ENCODE measurements around the gene SLC2A4. TPM values are rescaled to one million over a fixed set of nuclear protein-coding genes. Genes with fewer than 3 reads are reported as not detected.

The SLC2A4 gene
- total RNA-seq, 1 experiment from 2014 or later, result 1.5 TPM

- no peak overlapping the region for H3K4me2 ChIP-seq
- H3F3A ChIP-seq (ENCODE audit: insufficient read depth, low read depth), result peaks cover 12% of the 10 kb centered on the region; the same call in 1 of the 2 replicates
- no peak overlapping the region for H3K27ac ChIP-seq
- no peak for TF ChIP-seq EZH2 (IDR thresholded peaks at IDR 0.05; ENCODE audit: low read depth)
- TF ChIP-seq CTCF (conservative IDR thresholded peaks at IDR 0.05), result no peak
- H4K20me1 ChIP-seq (ENCODE audit: insufficient read depth), result no peaks in the 10 kb centered on the region; the same call in 1 of the 2 replicates
- no peak overlapping the region for H3K4me3 ChIP-seq
- H3K36me3 ChIP-seq (ENCODE audit: low read depth), result peaks cover 4% of the 10 kb centered on the region; the same call in 1 of the 2 replicates
- peaks cover 25% of the 10 kb centered on the region for H3K79me2 ChIP-seq (ENCODE audit: low read depth)
- H3K9me3 ChIP-seq (ENCODE audit: insufficient read depth, low read depth), result no peaks in the 10 kb centered on the region
- H2AFZ ChIP-seq, result no peak overlapping the region
- intact Hi-C loops (cut with micrococcal nuclease; ENCODE audit: unreplicated experiment), result no loop called here
- peaks cover 16% of the 10 kb centered on the region for H3K4me1 ChIP-seq (replicated peaks; ENCODE audit: insufficient read depth)
- BruUV-seq (replicated peaks), result no TSS peak
- POLR2A ChIA-PET (ENCODE audit: unreplicated experiment), result no interaction called here
- CTCF ChIA-PET, result no interaction called here
- H3K27me3 ChIP-seq (ENCODE audit: insufficient read depth, low read depth), result no peaks in the 10 kb centered on the region
- H3K9me2 ChIP-seq (ENCODE audit: insufficient read depth), result no peaks in the 10 kb centered on the region
- DNase-seq, result no peak
Measured at GRCh38 chr17:7326186-7326585, 44.7 kb downstream of the SLC2A4 start.

- CTCF ChIA-PET, result no interaction called here
Measured at GRCh38 chr17:7327056-7327455, 45.5 kb downstream of the SLC2A4 start.

GRCh38 chr17:7327501-7327900 lies 46.0 kb downstream of the SLC2A4 start:
- peak overlapping the region; percentile 100; the same call in 1 of the 2 replicates for H3K4me3 ChIP-seq
- peaks cover 25% of the 10 kb centered on the region for H3K79me2 ChIP-seq (ENCODE audit: low read depth)
- BruUV-seq (replicated peaks), result no TSS peak
- peaks cover 12% of the 10 kb centered on the region; the same call in 1 of the 2 replicates for H3F3A ChIP-seq (ENCODE audit: insufficient read depth, low read depth)
- no peak overlapping the region for H3K27ac ChIP-seq
- POLR2A ChIA-PET (ENCODE audit: unreplicated experiment), result no interaction called here
- H3K9me3 ChIP-seq (ENCODE audit: insufficient read depth, low read depth), result no peaks in the 10 kb centered on the region
- no peaks in the 10 kb centered on the region for H3K9me2 ChIP-seq (ENCODE audit: insufficient read depth)
- peak overlapping the region; percentile 96 for H3K4me2 ChIP-seq
- H3K4me1 ChIP-seq (replicated peaks; ENCODE audit: insufficient read depth), result peaks cover 16% of the 10 kb centered on the region
- CTCF ChIA-PET, result no interaction called here
- H4K20me1 ChIP-seq (ENCODE audit: insufficient read depth), result no peaks in the 10 kb centered on the region
- intact Hi-C loops (cut with micrococcal nuclease; ENCODE audit: unreplicated experiment), result no loop called here
- TF ChIP-seq EZH2 (IDR thresholded peaks at IDR 0.05; ENCODE audit: low read depth) (no peak), CTCF (conservative IDR thresholded peaks at IDR 0.05) (no peak)
- no peaks in the 10 kb centered on the region for H3K27me3 ChIP-seq (ENCODE audit: insufficient read depth, low read depth)
- no peak overlapping the region for H2AFZ ChIP-seq
- DNase-seq, result no peak
- peaks cover 4% of the 10 kb centered on the region; the same call in 1 of the 2 replicates for H3K36me3 ChIP-seq (ENCODE audit: low read depth)

More at GRCh38 chr17:7327056-7327455, 45.5 kb downstream of the SLC2A4 start:
- Histone ChIP-seq H4K20me1 (ENCODE audit: insufficient read depth) (no peaks in the 10 kb centered on the region; the same call in 1 of the 2 replicates), H3K9me2 (ENCODE audit: insufficient read depth) (no peaks in the 10 kb centered on the region), H3F3A (ENCODE audit: insufficient read depth, low read depth) (peaks cover 12% of the 10 kb centered on the region; the same call in 1 of the 2 replicates), H3K4me1 (replicated peaks; ENCODE audit: insufficient read depth) (peaks cover 16% of the 10 kb centered on the region), H2AFZ (no peak overlapping the region), H3K79me2 (ENCODE audit: low read depth) (peaks cover 25% of the 10 kb centered on the region), H3K9me3 (ENCODE audit: insufficient read depth, low read depth) (no peaks in the 10 kb centered on the region), H3K27me3 (ENCODE audit: insufficient read depth, low read depth) (no peaks in the 10 kb centered on the region), H3K4me3 (no peak overlapping the region), H3K4me2 (no peak overlapping the region), H3K36me3 (ENCODE audit: low read depth) (peaks cover 4% of the 10 kb centered on the region; the same call in 1 of the 2 replicates), H3K27ac (no peak overlapping the region)
- intact Hi-C loops (cut with micrococcal nuclease; ENCODE audit: unreplicated experiment), result no loop called here
- DNase-seq, result no peak
- BruUV-seq (replicated peaks), result no TSS peak
- TF ChIP-seq CTCF (conservative IDR thresholded peaks at IDR 0.05) (no peak), EZH2 (IDR thresholded peaks at IDR 0.05; ENCODE audit: low read depth) (no peak)
- POLR2A ChIA-PET (ENCODE audit: unreplicated experiment), result no interaction called here
